OCI-LY7 (cell line): ENCODE data around the gene PAPSS1.

Experiments
- EZH2phosphoT487 ChIP-seq: fragments of 200-600 bp; sonication (generic); IDR thresholded peaks from 2 replicates; pipeline ENCODE4 v1.6.1; 2018; ENCODE audit warnings: low read depth, borderline replicate concordance, mild to moderate bottlenecking, mixed run types, antibody characterized with exemption, low read length, moderate library complexity, mixed read lengths
- TF ChIP-seq, protein P1 (sequence below): fragments of 200-600 bp; sonication (generic); conservative IDR thresholded peaks from 2 replicates; pipeline ENCODE4 v1.5.1; 2014; ENCODE audit warnings: mild to moderate bottlenecking, antibody characterized with exemption, low read length, moderate library complexity, mixed read lengths

DNA sequence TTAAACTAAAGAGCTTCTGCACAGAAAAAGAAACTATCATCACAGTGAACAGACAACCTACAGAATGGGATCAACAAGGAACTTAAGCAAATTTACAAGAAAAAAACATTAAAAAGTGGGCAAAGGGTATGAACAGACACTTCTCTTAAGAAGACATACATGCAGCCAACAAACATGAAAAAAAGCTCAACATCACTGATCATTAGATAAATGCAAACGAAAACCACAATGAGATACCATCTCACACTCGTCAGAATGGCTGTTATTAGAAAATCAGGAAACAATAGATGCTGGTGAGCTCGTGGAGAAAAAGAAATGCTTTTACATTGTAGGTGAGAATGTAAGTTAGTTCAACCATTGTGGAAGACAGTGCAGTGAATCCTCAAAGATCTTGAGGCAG is 27.8 kb downstream of the PAPSS1 start:
- TF ChIP-seq, protein P1, sequence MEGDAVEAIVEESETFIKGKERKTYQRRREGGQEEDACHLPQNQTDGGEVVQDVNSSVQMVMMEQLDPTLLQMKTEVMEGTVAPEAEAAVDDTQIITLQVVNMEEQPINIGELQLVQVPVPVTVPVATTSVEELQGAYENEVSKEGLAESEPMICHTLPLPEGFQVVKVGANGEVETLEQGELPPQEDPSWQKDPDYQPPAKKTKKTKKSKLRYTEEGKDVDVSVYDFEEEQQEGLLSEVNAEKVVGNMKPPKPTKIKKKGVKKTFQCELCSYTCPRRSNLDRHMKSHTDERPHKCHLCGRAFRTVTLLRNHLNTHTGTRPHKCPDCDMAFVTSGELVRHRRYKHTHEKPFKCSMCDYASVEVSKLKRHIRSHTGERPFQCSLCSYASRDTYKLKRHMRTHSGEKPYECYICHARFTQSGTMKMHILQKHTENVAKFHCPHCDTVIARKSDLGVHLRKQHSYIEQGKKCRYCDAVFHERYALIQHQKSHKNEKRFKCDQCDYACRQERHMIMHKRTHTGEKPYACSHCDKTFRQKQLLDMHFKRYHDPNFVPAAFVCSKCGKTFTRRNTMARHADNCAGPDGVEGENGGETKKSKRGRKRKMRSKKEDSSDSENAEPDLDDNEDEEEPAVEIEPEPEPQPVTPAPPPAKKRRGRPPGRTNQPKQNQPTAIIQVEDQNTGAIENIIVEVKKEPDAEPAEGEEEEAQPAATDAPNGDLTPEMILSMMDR: no peak
- TF ChIP-seq EZH2phosphoT487: no peak
